Measurements from ENCODE around the gene PRPF8. TPM values are rescaled to one million over a fixed set of nuclear protein-coding genes. Genes with fewer than 3 reads are reported as not detected.

The PRPF8 gene
- total RNA-seq, 6 experiments from 2014 or later: 224 to 285 (median 248) TPM

- Mint-ChIP-seq H3K27me3 (ENCODE audit: insufficient read depth) (no peaks in the 10 kb centered on the region), H3K27ac (peak within 1 kb of the TSS; percentile 64), H3K4me1 (ENCODE audit: low read depth) (peaks cover 12% of the 10 kb centered on the region), H3K9me3 (no peaks in the 10 kb centered on the region), H3K36me3 (ENCODE audit: low read depth) (peaks cover 22% of the 10 kb centered on the region), H3K4me3 (peak within 1 kb of the TSS; percentile 80)
- TF ChIP-seq CTCF (IDR thresholded peaks at IDR 0.05): no peak
- no peak for DNase-seq
Measured at GRCh38 chr17:1649844-1650501, 34.7 kb downstream of the PRPF8 start, which contains the start of gene RILP. TSS of gene RILP (minus strand) at chr17:1649866. CDS start at chr17:1649804, 62 bp downstream.

- Mint-ChIP-seq H3K4me3 (peak overlapping the region; percentile 80; the same call in 1 of the 2 replicates), H3K36me3 (ENCODE audit: low read depth) (peaks cover 19% of the 10 kb centered on the region), H3K27ac (no peak overlapping the region), H3K9me3 (no peaks in the 10 kb centered on the region), H3K4me1 (ENCODE audit: low read depth) (peaks cover 18% of the 10 kb centered on the region), H3K27me3 (ENCODE audit: insufficient read depth) (no peaks in the 10 kb centered on the region)
- peak; percentile 92 for DNase-seq
- TF ChIP-seq CTCF (IDR thresholded peaks at IDR 0.05): peak; percentile 88
Measured at GRCh38 chr17:1648963-1649843, 35.5 kb downstream of the PRPF8 start.

- Mint-ChIP-seq H3K9me3 (no peaks in the 10 kb centered on the region), H3K4me3 (peak overlapping the region; percentile 78), H3K27ac (peak overlapping the region; percentile 42; the same call in 1 of the 2 replicates), H3K27me3 (ENCODE audit: insufficient read depth) (no peaks in the 10 kb centered on the region), H3K36me3 (ENCODE audit: low read depth) (peaks cover 12% of the 10 kb centered on the region), H3K4me1 (ENCODE audit: low read depth) (peaks cover 22% of the 10 kb centered on the region)
- DNase-seq: no peak
- TF ChIP-seq CTCF (IDR thresholded peaks at IDR 0.05): no peak; the same call in 1 of the 2 replicates
Measured at GRCh38 chr17:1648173-1648962, 36.3 kb downstream of the PRPF8 start.

- DNase-seq: no peak
- Mint-ChIP-seq H3K4me3 (0 out of 2 replicates have a peak overlapping the region, but pooled peaks have one; percentile 78), H3K27me3 (ENCODE audit: insufficient read depth) (no peaks in the 10 kb centered on the region), H3K27ac (no peak overlapping the region), H3K36me3 (ENCODE audit: low read depth) (peaks cover 6% of the 10 kb centered on the region; the same call in 1 of the 2 replicates), H3K4me1 (ENCODE audit: low read depth) (peaks cover 22% of the 10 kb centered on the region), H3K9me3 (no peaks in the 10 kb centered on the region)
- no peak for TF ChIP-seq CTCF (IDR thresholded peaks at IDR 0.05)
Measured at GRCh38 chr17:1647802-1648171, 36.9 kb downstream of the PRPF8 start.

- H3K36me3 Mint-ChIP-seq (ENCODE audit: low read depth): 0 out of 2 replicates have a peak, but pooled peaks cover 2% of the 10 kb centered on the region
- H3K27ac Mint-ChIP-seq: no peak overlapping the region
- no peak for DNase-seq
- no peak overlapping the region for H3K4me3 Mint-ChIP-seq
- peaks cover 2% of the 10 kb centered on the region; the same call in 1 of the 2 replicates for H3K27me3 Mint-ChIP-seq (ENCODE audit: insufficient read depth)
- no peak for TF ChIP-seq CTCF (IDR thresholded peaks at IDR 0.05)
- H3K4me1 Mint-ChIP-seq (ENCODE audit: low read depth): peaks cover 22% of the 10 kb centered on the region
- no peaks in the 10 kb centered on the region for H3K9me3 Mint-ChIP-seq
Measured at GRCh38 chr17:1646199-1646875, 38.3 kb downstream of the PRPF8 start.
